H9 (cell line): Measurements from ENCODE around the gene GORASP1. TPM values are rescaled to one million over a fixed set of nuclear protein-coding genes. Genes with fewer than 3 reads are reported as not detected.

Source experiments
- DNase-seq: peaks from one replicate; pipeline ENCODE4 v3.0.0-alpha.2; 2017
- H2AFZ ChIP-seq: one replicate; pipeline ENCODE4 v1.6.1; 2013; ENCODE audit warnings: mild to moderate bottlenecking, low read length, control low read depth, moderate library complexity
- H2AK5ac ChIP-seq: 2 replicates; pipeline ENCODE4 v1.6.1; 2013; ENCODE audit warnings: low read length, control low read depth, mixed read lengths; ENCODE audit not compliant: insufficient read length
- H2BK120ac ChIP-seq: one replicate; pipeline ENCODE4 v1.6.1; 2013; ENCODE audit warnings: low read depth, mild to moderate bottlenecking, low read length, control low read depth, inconsistent platforms; ENCODE audit not compliant: poor library complexity, severe bottlenecking
- H2BK12ac ChIP-seq: 2 replicates; pipeline ENCODE4 v1.6.1; 2013; ENCODE audit warnings: low read length, control low read depth, mixed read lengths, low read depth; ENCODE audit not compliant: insufficient read length
- H2BK15ac ChIP-seq: 2 replicates; pipeline ENCODE4 v1.6.1; 2013; ENCODE audit warnings: low read depth, low read length, control low read depth
- H2BK20ac ChIP-seq: one replicate; pipeline ENCODE4 v1.6.1; 2013; ENCODE audit warnings: low read depth, mild to moderate bottlenecking, low read length, control low read depth, inconsistent platforms; ENCODE audit not compliant: poor library complexity, severe bottlenecking
- H2BK5ac ChIP-seq: 2 replicates; pipeline ENCODE4 v1.6.1; 2013; ENCODE audit warnings: low read length, control low read depth, mixed read lengths; ENCODE audit not compliant: insufficient read length
- H3K14ac ChIP-seq: 2 replicates; pipeline ENCODE4 v1.6.1; 2013; ENCODE audit warnings: low read length, control low read depth; ENCODE audit not compliant: insufficient read depth
- H3K18ac ChIP-seq: 2 replicates; pipeline ENCODE4 v1.6.1; 2013; ENCODE audit warnings: low read depth, mild to moderate bottlenecking, mixed read lengths, low read length, control low read depth; ENCODE audit not compliant: insufficient read length
- H3K23ac ChIP-seq: 2 replicates; pipeline ENCODE4 v1.6.1; 2013; ENCODE audit warnings: low read length, control low read depth, mixed read lengths, low read depth; ENCODE audit not compliant: insufficient read length
- H3K23me2 ChIP-seq: 2 replicates; pipeline ENCODE4 v1.6.1; 2013; ENCODE audit warnings: low read depth, mild to moderate bottlenecking, mixed read lengths, low read length, control low read depth; ENCODE audit not compliant: insufficient read length, poor library complexity, severe bottlenecking
- H3K27ac ChIP-seq: 2 replicates; pipeline ENCODE4 v1.5.1; 2013; ENCODE audit warnings: low read length, control low read depth, mixed read lengths, low read depth; ENCODE audit not compliant: insufficient read length
- H3K27me3 ChIP-seq: 2 replicates; pipeline ENCODE4 v1.6.1; 2013; ENCODE audit warnings: low read length, control low read depth, inconsistent platforms; ENCODE audit not compliant: insufficient read depth
- H3K4ac ChIP-seq: 2 replicates; pipeline ENCODE4 v1.6.1; 2013; ENCODE audit warnings: low read depth, mild to moderate bottlenecking, control low read depth, inconsistent platforms, low read length, moderate library complexity
- H3K4me1 ChIP-seq: 2 replicates; pipeline ENCODE4 v1.6.1; 2013; ENCODE audit warnings: low read length, control low read depth, inconsistent platforms; ENCODE audit not compliant: insufficient read depth
- H3K4me2 ChIP-seq: 2 replicates; pipeline ENCODE4 v1.6.1; 2013; ENCODE audit warnings: low read length, control low read depth, mixed read lengths; ENCODE audit not compliant: insufficient read length, insufficient read depth
- H3K56ac ChIP-seq: 2 replicates; pipeline ENCODE4 v1.6.1; 2013; ENCODE audit warnings: low read depth, mild to moderate bottlenecking, mixed read lengths, low read length, control low read depth; ENCODE audit not compliant: insufficient read length
- H3K79me1 ChIP-seq: 2 replicates; pipeline ENCODE4 v1.6.1; 2013; ENCODE audit warnings: low read depth, mild to moderate bottlenecking, moderate library complexity, low read length, control low read depth, inconsistent platforms; ENCODE audit not compliant: insufficient read depth, poor library complexity, severe bottlenecking
- H3K79me2 ChIP-seq: 2 replicates; pipeline ENCODE4 v1.6.1; 2013; ENCODE audit warnings: low read length, control low read depth, inconsistent platforms; ENCODE audit not compliant: insufficient read depth
- H3K9ac ChIP-seq: 2 replicates; pipeline ENCODE4 v1.6.1; 2013; ENCODE audit warnings: low read length, control low read depth, mixed read lengths; ENCODE audit not compliant: insufficient read length; ENCODE audit errors: extremely low read depth
- H3K9me3 ChIP-seq: one replicate; pipeline ENCODE4 v1.6.1; 2013; ENCODE audit warnings: low read depth, low read length, inconsistent platforms; ENCODE audit not compliant: control insufficient read depth
- H3T11ph ChIP-seq: one replicate; pipeline ENCODE4 v1.6.1; 2013; ENCODE audit warnings: mild to moderate bottlenecking, low read length, control low read depth, inconsistent platforms
- H4K20me1 ChIP-seq: one replicate; pipeline ENCODE4 v1.6.1; 2013; ENCODE audit not compliant: control insufficient read depth, insufficient read length, insufficient read depth
- H4K5ac ChIP-seq: 2 replicates; pipeline ENCODE4 v1.6.1; 2013; ENCODE audit warnings: low read depth, mild to moderate bottlenecking, mixed read lengths, low read length, control low read depth; ENCODE audit not compliant: insufficient read length
- H4K8ac ChIP-seq: replicated peaks from 2 replicates; pipeline ENCODE4 v1.6.1; 2013; ENCODE audit warnings: low read length, control low read depth, mixed read lengths, low read depth; ENCODE audit not compliant: insufficient read length
- H4K91ac ChIP-seq: 2 replicates; pipeline ENCODE4 v1.6.1; 2013; ENCODE audit warnings: low read depth, mild to moderate bottlenecking, moderate library complexity, mixed read lengths, low read length, control low read depth; ENCODE audit not compliant: insufficient read length
- H3K27ac Mint-ChIP-seq, 3 experiments: 2 replicates in 2 of 3; 3 replicates in 1 of 3; pipeline ENCODE4 v1.8.0; 2020 to 2021; ENCODE audit warnings: mixed read lengths in 3 of 3, mild to moderate bottlenecking in 1 of 3, moderate library complexity in 1 of 3
- H3K27me3 Mint-ChIP-seq: 2 replicates; pipeline ENCODE4 v1.8.0; 2021; ENCODE audit warnings: low read depth, mild to moderate bottlenecking, moderate library complexity, mixed read lengths
- H3K36me3 Mint-ChIP-seq, 3 experiments: 2 replicates in 2 of 3; 3 replicates in 1 of 3; pipeline ENCODE4 v1.8.0; 2020 to 2021; ENCODE audit warnings: low read depth in 3 of 3, mixed read lengths in 3 of 3; ENCODE audit not compliant: insufficient read depth in 1 of 3
- H3K4me1 Mint-ChIP-seq, 2 experiments: 2 replicates each; pipeline ENCODE4 v1.8.0; 2020; ENCODE audit warnings: mixed read lengths in 2 of 2
- H3K4me3 Mint-ChIP-seq, 2 experiments: 2 replicates in 1 of 2; 3 replicates in 1 of 2; pipeline ENCODE4 v1.8.0; 2020 to 2021; ENCODE audit warnings: mild to moderate bottlenecking in 2 of 2, mixed read lengths in 2 of 2, moderate library complexity in 1 of 2
- H3K9me3 Mint-ChIP-seq, 2 experiments: 2 replicates in 1 of 2; 3 replicates in 1 of 2; pipeline ENCODE4 v1.8.0; 2020; ENCODE audit warnings: mild to moderate bottlenecking in 2 of 2, mixed read lengths in 2 of 2, moderate library complexity in 1 of 2
- total RNA-seq: library from RNA; stranded (reverse); gene quantifications from 2 replicates; pipeline ENCODE4 v1.2.1, GENCODE V29; 2021
- TF ChIP-seq, protein P1 (sequence below): fragments of 200-600 bp; sonication (generic); conservative IDR thresholded peaks from 3 replicates; pipeline ENCODE4 v1.8.0; 2021; ENCODE audit warnings: antibody characterized with exemption, mild to moderate bottlenecking

The GORASP1 gene
- total RNA-seq, 1 experiment from 2014 or later: 37.4 TPM

DNA sequence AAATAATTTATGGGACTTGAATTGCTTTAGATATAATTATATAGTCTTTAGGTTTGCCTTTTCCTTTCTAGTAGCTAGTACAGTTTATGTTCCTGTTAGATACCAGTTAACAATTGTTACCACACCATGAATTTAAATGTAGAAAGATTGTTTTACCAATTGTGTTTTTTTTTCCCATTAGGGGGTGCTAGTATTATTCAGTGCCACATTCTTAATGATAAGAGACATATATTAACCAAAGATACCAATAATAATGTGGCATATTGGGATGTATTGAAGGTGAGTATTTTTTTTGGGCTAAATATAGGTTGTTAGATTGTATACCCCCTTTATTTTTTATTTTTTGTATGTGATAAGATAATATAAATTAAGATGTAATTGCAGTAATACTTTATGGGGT, 27.9 kb downstream of the GORASP1 start:
- H3K79me1 ChIP-seq: no peaks in the 10 kb centered on the region
- H2AK5ac ChIP-seq: no peak overlapping the region
- no peak overlapping the region for H4K91ac ChIP-seq
- no peak overlapping the region for H3K18ac ChIP-seq
- no peak overlapping the region for H3K23ac ChIP-seq
- peaks cover 23 to 51% (median 49%) of the 10 kb centered on the region in 3 experiments; a peak in 6 of 7 replicates for H3K36me3 Mint-ChIP-seq
- no peak overlapping the region for H3K4ac ChIP-seq
- no peak for DNase-seq
- TF ChIP-seq, protein P1, sequence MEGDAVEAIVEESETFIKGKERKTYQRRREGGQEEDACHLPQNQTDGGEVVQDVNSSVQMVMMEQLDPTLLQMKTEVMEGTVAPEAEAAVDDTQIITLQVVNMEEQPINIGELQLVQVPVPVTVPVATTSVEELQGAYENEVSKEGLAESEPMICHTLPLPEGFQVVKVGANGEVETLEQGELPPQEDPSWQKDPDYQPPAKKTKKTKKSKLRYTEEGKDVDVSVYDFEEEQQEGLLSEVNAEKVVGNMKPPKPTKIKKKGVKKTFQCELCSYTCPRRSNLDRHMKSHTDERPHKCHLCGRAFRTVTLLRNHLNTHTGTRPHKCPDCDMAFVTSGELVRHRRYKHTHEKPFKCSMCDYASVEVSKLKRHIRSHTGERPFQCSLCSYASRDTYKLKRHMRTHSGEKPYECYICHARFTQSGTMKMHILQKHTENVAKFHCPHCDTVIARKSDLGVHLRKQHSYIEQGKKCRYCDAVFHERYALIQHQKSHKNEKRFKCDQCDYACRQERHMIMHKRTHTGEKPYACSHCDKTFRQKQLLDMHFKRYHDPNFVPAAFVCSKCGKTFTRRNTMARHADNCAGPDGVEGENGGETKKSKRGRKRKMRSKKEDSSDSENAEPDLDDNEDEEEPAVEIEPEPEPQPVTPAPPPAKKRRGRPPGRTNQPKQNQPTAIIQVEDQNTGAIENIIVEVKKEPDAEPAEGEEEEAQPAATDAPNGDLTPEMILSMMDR: no peak
- H2AFZ ChIP-seq: no peak overlapping the region
- H3K4me1 Mint-ChIP-seq: no peaks in the 10 kb centered on the region
- no peaks in the 10 kb centered on the region for H3K79me2 ChIP-seq
- no peak overlapping the region for H3K4me2 ChIP-seq
- no peak overlapping the region for H2BK5ac ChIP-seq
- H2BK12ac ChIP-seq: no peak overlapping the region
- H2BK15ac ChIP-seq: no peak overlapping the region
- no peak overlapping the region for H3K27ac Mint-ChIP-seq
- no peak overlapping the region for H3K56ac ChIP-seq
- no peak overlapping the region for H4K8ac ChIP-seq
- H3K14ac ChIP-seq: no peak overlapping the region
- no peak overlapping the region for H3K27ac ChIP-seq
- no peak overlapping the region for H2BK20ac ChIP-seq
- no peaks in the 10 kb centered on the region for H3K23me2 ChIP-seq
- H3K4me3 Mint-ChIP-seq: no peak overlapping the region
- H3K27me3 ChIP-seq: no peaks in the 10 kb centered on the region
- no peak overlapping the region for H2BK120ac ChIP-seq
- H3K9ac ChIP-seq: no peak overlapping the region
- H3K9me3 ChIP-seq: no peaks in the 10 kb centered on the region
- no peak overlapping the region for H4K5ac ChIP-seq
- H3K9me3 Mint-ChIP-seq: no peaks in the 10 kb centered on the region
- no peak overlapping the region for H3T11ph ChIP-seq
- H3K4me1 ChIP-seq: no peaks in the 10 kb centered on the region
- no peaks in the 10 kb centered on the region for H4K20me1 ChIP-seq
- no peaks in the 10 kb centered on the region for H3K27me3 Mint-ChIP-seq
